H1 (cell line): ENCODE results near the gene SLC25A39. TPM values are rescaled to one million over a fixed set of nuclear protein-coding genes. Genes with fewer than 3 reads are reported as not detected.

Experiments
- ASH2L ChIP-seq: fragments of 200-600, 300-600 bp; sonication (generic); IDR thresholded peaks from one replicate; pipeline ENCODE4 v1.7.1; 2017; ENCODE audit warnings: low read length
- BRCA1 ChIP-seq: IDR thresholded peaks from 2 replicates; pipeline ENCODE4 v1.6.1; 2012; ENCODE audit warnings: low read depth, low read length, improper control_type of control experiment
- CBX5 ChIP-seq: fragments of 300-800, 300-1000 bp; sonication (generic); IDR thresholded peaks from 2 replicates; pipeline ENCODE4 v1.7.1; 2016; ENCODE audit warnings: antibody characterized with exemption, low read length, low read depth
- CBX8 ChIP-seq: fragments of 300-800, 300-1000 bp; sonication (generic); IDR thresholded peaks from 2 replicates; pipeline ENCODE4 v1.7.1; 2016; ENCODE audit warnings: low read depth, low read length, borderline replicate concordance
- CHD1 ChIP-seq: IDR thresholded peaks from 2 replicates; pipeline ENCODE4 v1.6.1; 2012; ENCODE audit warnings: low read depth, low read length, improper control_type of control experiment
- CHD2 ChIP-seq: IDR thresholded peaks from 2 replicates; pipeline ENCODE4 v1.6.1; 2012; ENCODE audit warnings: low read length, improper control_type of control experiment
- EZH2 ChIP-seq: fragments of 200-600 bp; sonication (generic); IDR thresholded peaks from 2 replicates; pipeline ENCODE4 v1.7.1; 2012; ENCODE audit warnings: low read depth, mild to moderate bottlenecking, moderate library complexity, low read length, inconsistent platforms; ENCODE audit not compliant: severe bottlenecking
- GABPA ChIP-seq: IDR thresholded peaks from 2 replicates; pipeline ENCODE4 v1.6.1; 2011; ENCODE audit warnings: mild to moderate bottlenecking, low read length, moderate library complexity, borderline replicate concordance; ENCODE audit not compliant: insufficient read depth
- GTF2F1 ChIP-seq: IDR thresholded peaks from 2 replicates; pipeline ENCODE4 v1.6.1; 2012; ENCODE audit warnings: low read depth, low read length, improper control_type of control experiment, borderline replicate concordance
- PHF8 ChIP-seq: fragments of 200-600 bp; sonication (generic); conservative IDR thresholded peaks from 2 replicates; pipeline ENCODE4 v1.7.1; 2012; ENCODE audit warnings: low read depth, mild to moderate bottlenecking, inconsistent platforms, low read length, moderate library complexity
- POU5F1 ChIP-seq: IDR thresholded peaks from 2 replicates; pipeline ENCODE4 v1.6.1; 2011; ENCODE audit warnings: low read depth, mild to moderate bottlenecking, low read length, moderate library complexity
- RBBP5 ChIP-seq: IDR thresholded peaks from 2 replicates; pipeline ENCODE4 v1.7.1; 2012; ENCODE audit warnings: low read depth, mild to moderate bottlenecking, inconsistent platforms, low read length, moderate library complexity, borderline replicate concordance
- SIRT6 ChIP-seq: IDR thresholded peaks from one replicate; pipeline ENCODE4 v1.7.1; 2012; ENCODE audit warnings: low read length, inconsistent platforms
- SP2 ChIP-seq: IDR thresholded peaks from 2 replicates; pipeline ENCODE4 v1.6.1; 2012; ENCODE audit warnings: mild to moderate bottlenecking, low read length, inconsistent platforms
- SP4 ChIP-seq: IDR thresholded peaks from 2 replicates; pipeline ENCODE4 v1.6.1; 2012; ENCODE audit warnings: low read length, inconsistent platforms
- TAF1 ChIP-seq: IDR thresholded peaks from 2 replicates; pipeline ENCODE4 v1.6.1; 2011; ENCODE audit warnings: mild to moderate bottlenecking, low read depth, low read length
- TBP ChIP-seq: IDR thresholded peaks from 2 replicates; pipeline ENCODE4 v1.6.1; 2011; ENCODE audit warnings: low read depth, low read length, improper control_type of control experiment
- TCF12 ChIP-seq: IDR thresholded peaks from 2 replicates; pipeline ENCODE4 v1.6.1; 2011; ENCODE audit warnings: low read depth, mild to moderate bottlenecking, low read length
- polyA plus RNA-seq, 7 experiments: library from polyadenylated mRNA; depleted of rRNA in 3 of 7; stranded (reverse) in 5 of 7; unstranded in 2 of 7; fragments of >200 nt in 5 of 7; fragments of 200-250 nt in 2 of 7; gene quantifications; 1 replicate in 5 of 7; 2 replicates in 1 of 7; 4 replicates in 1 of 7; pipeline versions ENCODE4 v1.2.1 to v1.2.3, GENCODE V29; 2011 to 2013; ENCODE audit warnings: missing spikeins in 2 of 7, mixed read lengths in 2 of 7
- total RNA-seq: library from RNA; stranded (reverse); fragmentation: NEBNext Ultra II Directional; extraction: Animal tissue kit (Norgen Biotek cat#: 25700); gene quantifications from 2 replicates; pipeline ENCODE4 v1.2.1, GENCODE V29; 2021

Gene SLC25A39
- total and polyA plus RNA-seq, 2 of the 8 experiments (the other 6 are each of a cell fraction or from before 2014, with no cell fraction given), result 200 to 291 TPM

DNA sequence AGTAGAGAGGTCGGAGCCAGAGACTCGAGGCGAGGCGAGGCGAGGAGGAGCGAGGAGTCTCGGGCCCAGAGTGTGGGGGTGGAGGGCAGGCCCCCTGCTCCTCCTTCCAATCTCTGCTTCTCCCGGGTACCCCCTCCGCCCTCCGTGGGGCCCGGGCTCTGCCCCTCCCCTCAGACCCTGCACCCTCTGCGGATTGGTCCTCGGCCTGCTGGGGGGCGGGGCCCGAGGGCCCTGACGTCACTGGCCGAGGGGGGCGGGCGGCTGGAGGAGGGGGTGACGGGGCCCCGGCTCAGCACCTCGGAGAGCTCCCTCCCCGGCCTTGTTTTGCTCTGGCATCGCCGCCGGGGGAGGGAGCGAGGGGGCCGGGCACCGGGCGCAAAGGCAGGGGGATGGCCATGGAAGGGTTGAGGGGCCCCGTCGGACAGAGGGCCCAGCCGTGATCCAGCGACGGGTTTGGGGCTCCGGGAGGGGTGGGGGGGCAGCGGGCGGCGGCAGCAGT lies 16.3 kb downstream of the SLC25A39 start, which contains the start of gene RUNDC3A (continued):
- TF ChIP-seq SP2, result no peak
- TF ChIP-seq SIRT6, result no peak
- TF ChIP-seq ASH2L, result no peak
- no peak for TF ChIP-seq CHD1
- no peak for TF ChIP-seq GABPA
- no peak for TF ChIP-seq TCF12
- TF ChIP-seq RBBP5, result no peak
- no peak for TF ChIP-seq TBP
- TF ChIP-seq CBX5, result no peak
- no peak for TF ChIP-seq CHD2
- TF ChIP-seq BRCA1, result no peak
- no peak for TF ChIP-seq CBX8
- no peak; the same call in 1 of the 2 replicates for TF ChIP-seq SP4
- TF ChIP-seq TAF1, result peak; percentile 35; the same call in 1 of the 2 replicates
- TF ChIP-seq EZH2, result no peak
- no peak for TF ChIP-seq GTF2F1
- no peak for TF ChIP-seq POU5F1
- 0 out of 2 replicates have a peak, but pooled peaks have one; percentile 33 for TF ChIP-seq PHF8
